GM23338 (cell line): ENCODE measurements around the gene PLXNC1. TPM values are rescaled to one million over a fixed set of nuclear protein-coding genes. Genes with fewer than 3 reads are reported as not detected.

ENCODE experiments used
- ATAC-seq: fragments of 200-7000 bp; cut with Tn5 transposase; 3 replicates; pipeline ENCODE4 v1.9.1; 2020
- DNase-seq: peaks from one replicate; pipeline ENCODE4 v3.0.0-alpha.2; 2015; ENCODE audit warnings: low spot score
- H2AFZ ChIP-seq: fragments of 200-600 bp; sonication (generic); 2 replicates; pipeline ENCODE4 v1.8.0; 2016; ENCODE audit warnings: antibody characterized with exemption, mild to moderate bottlenecking, moderate library complexity
- H3F3A ChIP-seq: fragments of 200-600 bp; sonication (generic); replicated peaks from 2 replicates; pipeline ENCODE4 v1.8.0; 2017; ENCODE audit warnings: antibody characterized with exemption, mixed run types, low read depth
- H3K27ac ChIP-seq: fragments of 200-600 bp; sonication (generic); 2 replicates; pipeline ENCODE4 v1.6.1; 2016; ENCODE audit warnings: low read depth
- H3K27me3 ChIP-seq: fragments of 200-600 bp; sonication (generic); 2 replicates; pipeline ENCODE4 v1.8.0; 2016; ENCODE audit warnings: mild to moderate bottlenecking, mixed run types, moderate library complexity; ENCODE audit not compliant: insufficient read depth
- H3K36me3 ChIP-seq: fragments of 200-600 bp; sonication (generic); 2 replicates; pipeline ENCODE4 v1.8.0; 2016; ENCODE audit warnings: mild to moderate bottlenecking; ENCODE audit not compliant: insufficient read depth
- H3K4me1 ChIP-seq: fragments of 200-600 bp; sonication (generic); 2 replicates; pipeline ENCODE4 v1.8.0; 2016; ENCODE audit warnings: mild to moderate bottlenecking, moderate library complexity; ENCODE audit not compliant: insufficient read depth
- H3K4me2 ChIP-seq: fragments of 200-600 bp; sonication (generic); 2 replicates; pipeline ENCODE4 v1.7.1; 2017; ENCODE audit warnings: mixed run types
- H3K4me3 ChIP-seq: fragments of 200-600 bp; sonication (generic); 2 replicates; pipeline ENCODE4 v1.6.1; 2016; ENCODE audit warnings: mixed run types
- H3K79me2 ChIP-seq: fragments of 200-600 bp; sonication (generic); replicated peaks from 2 replicates; pipeline ENCODE4 v1.8.0; 2017; ENCODE audit warnings: mild to moderate bottlenecking; ENCODE audit not compliant: insufficient read depth
- H3K9me2 ChIP-seq: fragments of 200-600 bp; sonication (generic); 2 replicates; pipeline ENCODE4 v1.8.0; 2017; ENCODE audit not compliant: insufficient read depth
- H4K20me1 ChIP-seq: fragments of 200-600 bp; sonication (generic); replicated peaks from 2 replicates; pipeline ENCODE4 v1.8.0; 2017; ENCODE audit warnings: mild to moderate bottlenecking; ENCODE audit not compliant: insufficient read depth
- H3K27ac Mint-ChIP-seq: 2 replicates; pipeline ENCODE4 v1.8.0; 2020; ENCODE audit warnings: inconsistent platforms, mild to moderate bottlenecking, moderate library complexity, mixed read lengths
- H3K27me3 Mint-ChIP-seq: 3 replicates; pipeline ENCODE4 v1.8.0; 2022; ENCODE audit warnings: low read depth, mild to moderate bottlenecking, moderate library complexity, mixed read lengths, inconsistent platforms; ENCODE audit not compliant: insufficient read depth, poor library complexity
- H3K36me3 Mint-ChIP-seq: 3 replicates; pipeline ENCODE4 v1.8.0; 2021; ENCODE audit warnings: low read depth, mild to moderate bottlenecking, inconsistent platforms, moderate library complexity, mixed read lengths
- H3K4me1 Mint-ChIP-seq: 3 replicates; pipeline ENCODE4 v1.8.0; 2020; ENCODE audit warnings: mild to moderate bottlenecking, inconsistent platforms, mixed read lengths
- H3K4me3 Mint-ChIP-seq: 3 replicates; pipeline ENCODE4 v1.8.0; 2021; ENCODE audit warnings: moderate library complexity, mild to moderate bottlenecking, inconsistent platforms, mixed read lengths
- H3K9me3 Mint-ChIP-seq: 3 replicates; pipeline ENCODE4 v1.8.0; 2020; ENCODE audit warnings: moderate library complexity, mild to moderate bottlenecking, inconsistent platforms, mixed read lengths
- CREB1 ChIP-seq: fragments of 250-450 bp; sonication (Bioruptor Pico); IDR thresholded peaks from 2 replicates; pipeline ENCODE4 v1.5.0; 2020; ENCODE audit warnings: low read depth, mild to moderate bottlenecking, moderate library complexity
- ETS1 ChIP-seq: IDR thresholded peaks from 2 replicates; pipeline ENCODE4 v1.6.1; 2016; ENCODE audit warnings: antibody characterized with exemption
- EZH2phosphoT487 ChIP-seq: fragments of 200-600 bp; sonication (generic); IDR thresholded peaks from one replicate; pipeline ENCODE4 v1.8.1; 2018; ENCODE audit warnings: antibody characterized with exemption; ENCODE audit not compliant: unreplicated experiment
- NANOG ChIP-seq: IDR thresholded peaks from 2 replicates; pipeline ENCODE4 v1.6.1; 2016; ENCODE audit warnings: antibody characterized with exemption, borderline replicate concordance
- POLR2AphosphoS5 ChIP-seq: IDR thresholded peaks from 2 replicates; pipeline ENCODE4 v1.6.1; 2016; ENCODE audit warnings: antibody characterized with exemption, low read depth
- REST ChIP-seq: IDR thresholded peaks from one replicate; pipeline ENCODE4 v1.6.1; 2018; ENCODE audit warnings: antibody characterized with exemption; ENCODE audit not compliant: unreplicated experiment
- STAT1 ChIP-seq: IDR thresholded peaks from one replicate; pipeline ENCODE4 v1.6.1; 2016; ENCODE audit warnings: antibody characterized with exemption; ENCODE audit not compliant: unreplicated experiment
- ZNF114 ChIP-seq: fragments of 250-450 bp; sonication (Bioruptor Pico); IDR thresholded peaks from 2 replicates; pipeline ENCODE4 v1.5.0; 2020; ENCODE audit warnings: mild to moderate bottlenecking, moderate library complexity
- ZNF462 ChIP-seq: fragments of 250-450 bp; sonication (Bioruptor Pico); IDR thresholded peaks from 2 replicates; pipeline ENCODE4 v1.5.0; 2020; ENCODE audit warnings: mild to moderate bottlenecking, moderate library complexity
- polyA plus RNA-seq: library from polyadenylated mRNA; unstranded; fragments of >200 nt; fragmentation: Nextera tagmentation; extraction: Ambion mirVana; gene quantifications from 2 replicates; pipeline ENCODE4 v1.2.1, GENCODE V29; 2016
- total RNA-seq: library from RNA; depleted of rRNA; stranded (reverse); fragments of >200 nt; shearing (Covaris generic); gene quantifications from 2 replicates; pipeline ENCODE4 v1.2.3, GENCODE V29; 2014

PLXNC1 gene
- total and polyA plus RNA-seq, 2 experiments from 2014 or later = 1.9 to 6.5 TPM

GRCh38 chr12:94175763-94176668, 27.6 kb downstream of the PLXNC1 start (continued):
- TF ChIP-seq ETS1 = no peak
- TF ChIP-seq NANOG = no peak
- TF ChIP-seq CREB1 (CRISPR knock-in tag) = no peak
- TF ChIP-seq STAT1 = no peak
- no peak for TF ChIP-seq REST

GRCh38 chr12:94178054-94178453, 29.7 kb downstream of the PLXNC1 start:
- Mint-ChIP-seq H3K4me3 (no peak overlapping the region), H3K27ac (no peak overlapping the region), H3K27me3 (peaks cover 20% of the 10 kb centered on the region), H3K9me3 (peaks cover 4% of the 10 kb centered on the region), H3K36me3 (no peaks in the 10 kb centered on the region), H3K4me1 (no peaks in the 10 kb centered on the region)
- Histone ChIP-seq H3K4me3 (no peak overlapping the region), H3K79me2 (no peaks in the 10 kb centered on the region), H3K4me1 (no peaks in the 10 kb centered on the region), H3K27ac (no peak overlapping the region), H3K27me3 (peaks cover 48% of the 10 kb centered on the region), H4K20me1 (no peaks in the 10 kb centered on the region), H3K9me2 (no peaks in the 10 kb centered on the region), H3K4me2 (no peak overlapping the region), H2AFZ (no peak overlapping the region), H3K36me3 (no peaks in the 10 kb centered on the region), H3F3A (no peaks in the 10 kb centered on the region)
- DNase-seq = no peak
- ATAC-seq = no peak
- TF ChIP-seq CREB1 (CRISPR knock-in tag) (no peak), EZH2phosphoT487 (no peak), STAT1 (no peak), POLR2AphosphoS5 (no peak), ZNF114 (CRISPR knock-in tag) (no peak), ETS1 (no peak), ZNF462 (CRISPR knock-in tag) (no peak)
